G401 (cell line): ENCODE data around the gene ATXN7. TPM values are rescaled to one million over a fixed set of nuclear protein-coding genes. Genes with fewer than 3 reads are reported as not detected.
A peak's percentile ranks its signal among the peaks of the same experiment; 100 is the strongest.

Source experiments
- DNase-seq: peaks from one replicate; pipeline ENCODE4 v3.0.0-alpha.2; 2015; ENCODE audit warnings: low spot score
- in situ Hi-C: cut with HindIII; loops from 2 replicates; pipeline ENCODE4 v1.10.0; 2016; ENCODE audit warnings: low sequenced_read_pairs, mixed read lengths
- total RNA-seq: library from RNA; depleted of rRNA; stranded (reverse); fragments of >200 nt; shearing (Covaris generic); gene quantifications from 2 replicates; pipeline ENCODE4 v1.2.3, GENCODE V29; 2014; rRNA removed

Gene ATXN7, protein sequence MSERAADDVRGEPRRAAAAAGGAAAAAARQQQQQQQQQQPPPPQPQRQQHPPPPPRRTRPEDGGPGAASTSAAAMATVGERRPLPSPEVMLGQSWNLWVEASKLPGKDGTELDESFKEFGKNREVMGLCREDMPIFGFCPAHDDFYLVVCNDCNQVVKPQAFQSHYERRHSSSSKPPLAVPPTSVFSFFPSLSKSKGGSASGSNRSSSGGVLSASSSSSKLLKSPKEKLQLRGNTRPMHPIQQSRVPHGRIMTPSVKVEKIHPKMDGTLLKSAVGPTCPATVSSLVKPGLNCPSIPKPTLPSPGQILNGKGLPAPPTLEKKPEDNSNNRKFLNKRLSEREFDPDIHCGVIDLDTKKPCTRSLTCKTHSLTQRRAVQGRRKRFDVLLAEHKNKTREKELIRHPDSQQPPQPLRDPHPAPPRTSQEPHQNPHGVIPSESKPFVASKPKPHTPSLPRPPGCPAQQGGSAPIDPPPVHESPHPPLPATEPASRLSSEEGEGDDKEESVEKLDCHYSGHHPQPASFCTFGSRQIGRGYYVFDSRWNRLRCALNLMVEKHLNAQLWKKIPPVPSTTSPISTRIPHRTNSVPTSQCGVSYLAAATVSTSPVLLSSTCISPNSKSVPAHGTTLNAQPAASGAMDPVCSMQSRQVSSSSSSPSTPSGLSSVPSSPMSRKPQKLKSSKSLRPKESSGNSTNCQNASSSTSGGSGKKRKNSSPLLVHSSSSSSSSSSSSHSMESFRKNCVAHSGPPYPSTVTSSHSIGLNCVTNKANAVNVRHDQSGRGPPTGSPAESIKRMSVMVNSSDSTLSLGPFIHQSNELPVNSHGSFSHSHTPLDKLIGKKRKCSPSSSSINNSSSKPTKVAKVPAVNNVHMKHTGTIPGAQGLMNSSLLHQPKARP
- total RNA-seq = 5.0 and 5.8 TPM in 2 replicates

- peak; percentile 64 for DNase-seq
- in situ Hi-C loops = no loop called here
These were observed at the start of gene ATXN7, which contains the start of gene THOC7 for GRCh38 chr3:63863150-63864007. ATXN7 (plus strand) TSS chr3:63863867; CDS start chr3:63912599, 48,732 bp downstream. THOC7 (minus strand) TSS chr3:63863805; CDS start chr3:63863790, 15 bp downstream.

DNA sequence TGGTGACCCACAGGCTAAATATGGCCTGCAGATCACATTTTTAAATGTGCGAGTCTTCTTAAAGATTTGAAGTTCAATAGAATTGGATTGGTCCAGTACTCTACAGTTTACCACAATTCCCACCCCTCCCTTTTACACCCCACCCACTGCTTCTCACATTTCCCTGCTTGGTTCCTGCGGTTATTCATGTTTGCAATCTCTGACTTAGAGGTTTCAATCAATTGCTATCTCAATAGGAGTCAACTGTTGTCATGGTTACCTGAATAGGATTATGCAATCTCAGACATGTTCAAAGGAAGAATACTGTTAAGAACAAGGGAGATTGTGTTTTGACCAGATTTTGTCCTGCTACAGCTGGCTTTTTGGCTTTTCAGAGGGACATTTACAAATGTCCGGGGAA, 49.4 kb upstream of the ATXN7 start:
- no peak for DNase-seq
- in situ Hi-C loops = no loop called here

DNA sequence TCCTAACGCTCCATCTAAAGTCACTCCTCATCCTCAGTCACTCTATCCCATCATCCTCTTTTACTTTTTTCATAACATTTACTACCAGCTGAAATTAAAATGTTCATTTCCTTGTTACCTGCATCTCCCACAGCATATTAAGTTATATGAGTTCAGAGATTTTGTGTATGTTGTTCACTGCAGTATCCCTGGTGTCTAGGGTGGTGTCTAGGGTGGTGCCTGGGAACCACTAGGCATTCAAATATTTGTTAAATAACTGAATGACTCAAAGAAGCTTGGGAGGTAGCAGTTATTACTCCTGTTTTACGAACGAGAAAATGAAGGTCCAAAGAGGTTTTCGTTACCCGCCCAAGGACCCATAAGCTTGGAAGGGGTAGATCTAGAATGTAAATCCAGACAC, 46.4 kb upstream of the ATXN7 start:
- DNase-seq = no peak
- in situ Hi-C loops = no loop called here

GRCh38 chr3:63818282-63819150, 45.2 kb upstream of the ATXN7 start:
- DNase-seq = peak; percentile 83
- in situ Hi-C loops = no loop called here

DNA sequence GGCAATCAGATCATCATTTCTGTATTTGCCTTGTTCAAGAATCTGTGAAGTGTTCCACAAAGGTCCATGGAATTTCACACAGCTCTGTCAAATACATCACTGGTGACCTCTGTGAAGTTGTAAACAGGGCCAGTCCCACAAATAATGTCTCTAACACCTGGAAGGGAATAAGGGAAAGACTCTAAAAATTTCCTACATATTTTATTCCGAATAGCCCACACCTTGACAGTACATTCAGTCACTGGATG, 44.6 kb upstream of the ATXN7 start, which contains the start of gene C3orf49:
TSS of gene C3orf49 (plus strand) at position 149 of the 248 bp plus-strand sequence. CDS start 173 bp downstream, outside the sequence.
- in situ Hi-C loops = no loop called here
- DNase-seq = no peak

GRCh38 chr3:63824309-63824708, 39.4 kb upstream of the ATXN7 start:
- in situ Hi-C loops = no loop called here
- DNase-seq = no peak

DNA sequence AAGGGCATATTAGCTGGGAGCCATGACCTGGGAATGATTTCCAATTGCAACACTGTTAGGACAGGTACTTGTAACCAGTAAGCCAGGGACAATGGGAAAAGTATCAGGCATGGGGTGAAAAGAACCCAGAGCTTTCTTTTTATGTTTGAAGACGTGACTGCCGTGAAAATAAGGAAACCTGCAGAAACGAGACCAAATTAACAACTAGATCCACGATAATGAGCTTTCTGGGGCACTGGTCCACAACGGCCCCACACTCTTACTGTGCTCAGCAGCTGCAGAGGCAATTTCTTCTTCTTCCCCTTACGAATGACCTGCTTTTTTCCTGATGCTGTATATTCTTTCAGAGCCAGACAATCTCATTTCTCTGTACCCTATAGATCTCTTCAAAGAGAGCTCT, 33.1 kb upstream of the ATXN7 start:
- in situ Hi-C loops = no loop called here
- no peak for DNase-seq

- in situ Hi-C loops = no loop called here
These were observed 31.3 kb upstream of the ATXN7 start for GRCh38 chr3:63832395-63832794.

DNA sequence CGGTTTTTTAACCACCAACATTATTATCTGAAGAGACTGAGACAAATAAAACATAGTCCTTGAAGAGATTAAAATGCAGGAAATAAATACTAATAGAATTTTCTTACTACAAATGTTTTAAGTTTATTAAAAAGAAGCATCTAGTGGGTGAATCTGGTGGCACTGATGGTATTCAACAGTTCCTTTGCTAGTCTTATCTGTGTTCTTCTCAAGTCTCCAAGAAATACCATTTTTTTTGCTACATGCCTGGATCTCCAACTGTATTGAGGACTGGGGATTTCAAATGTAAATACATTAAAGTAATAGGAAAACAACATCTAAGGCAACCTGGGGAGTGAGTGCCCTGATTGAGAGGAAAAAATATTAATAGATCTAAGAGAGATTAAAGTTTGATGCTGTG, 22.0 kb upstream of the ATXN7 start:
- in situ Hi-C loops = no loop called here
- no peak for DNase-seq

More at GRCh38 chr3:63832395-63832794, 31.3 kb upstream of the ATXN7 start:
- DNase-seq = no peak

- DNase-seq = no peak
- in situ Hi-C loops = no loop called here
These were observed 21.5 kb upstream of the ATXN7 start for GRCh38 chr3:63842127-63842526.

GRCh38 chr3:63845215-63845614, 18.5 kb upstream of the ATXN7 start:
- in situ Hi-C loops = no loop called here
- no peak for DNase-seq

DNA sequence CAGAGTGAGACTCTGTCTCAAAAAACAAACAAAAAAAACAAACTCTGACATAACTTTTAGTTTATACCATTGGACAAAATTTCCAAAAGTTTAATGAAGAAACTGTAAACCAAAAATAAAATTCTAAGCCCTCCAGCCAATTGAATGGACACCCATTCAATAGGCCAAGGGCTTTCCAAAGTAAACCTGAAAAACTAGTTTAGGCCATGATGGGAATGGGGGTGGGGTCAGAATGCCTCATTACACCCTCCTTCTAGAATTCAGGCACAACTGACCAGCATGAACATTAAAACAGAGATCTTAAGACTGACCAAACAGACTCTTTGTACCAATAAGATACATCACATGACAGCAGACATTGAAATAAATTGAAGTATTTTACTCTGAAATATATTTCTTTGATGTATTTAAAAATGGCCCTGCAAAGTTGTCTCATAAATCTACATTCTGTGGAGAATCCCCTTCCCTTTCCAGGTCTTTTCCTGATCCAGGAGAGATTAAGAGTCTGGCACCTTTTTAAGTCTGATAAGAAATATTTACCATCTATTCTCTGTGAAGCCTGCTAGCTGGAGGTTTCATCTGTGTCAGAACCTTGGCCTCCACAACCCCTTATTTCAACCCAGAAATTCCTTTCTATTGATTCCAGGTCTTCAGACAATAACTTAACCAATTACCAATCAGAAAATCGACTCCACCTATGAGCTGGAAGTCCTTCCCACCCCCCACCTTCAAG, 15.8 kb upstream of the ATXN7 start:
- DNase-seq = no peak
- in situ Hi-C loops = no loop called here

DNA sequence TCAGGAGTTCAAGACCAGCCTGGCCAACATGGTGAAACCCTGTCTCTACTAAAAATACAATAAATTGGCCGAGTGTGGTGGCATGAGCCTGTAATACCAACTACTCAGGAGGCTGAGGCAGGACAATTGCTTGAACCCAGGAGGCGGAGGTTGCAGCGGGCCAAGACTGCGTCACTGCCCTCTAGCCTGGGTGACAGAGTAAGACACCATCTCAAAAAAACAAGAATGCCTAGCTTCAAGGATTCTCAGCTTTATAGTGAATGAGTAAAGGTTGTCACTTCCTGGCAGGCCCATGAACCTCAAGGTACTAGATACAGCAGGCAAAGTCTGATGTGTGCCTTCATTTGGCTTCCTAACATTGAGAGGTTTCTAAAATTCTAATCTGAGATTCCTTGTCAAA, 14.5 kb upstream of the ATXN7 start:
- DNase-seq = no peak
- in situ Hi-C loops = no loop called here

- in situ Hi-C loops = no loop called here
- no peak for DNase-seq
These were observed 12.4 kb upstream of the ATXN7 start for GRCh38 chr3:63851287-63851686.

- in situ Hi-C loops = no loop called here
- no peak for DNase-seq
These were observed 10.6 kb upstream of the ATXN7 start for GRCh38 chr3:63853106-63853505.

DNA sequence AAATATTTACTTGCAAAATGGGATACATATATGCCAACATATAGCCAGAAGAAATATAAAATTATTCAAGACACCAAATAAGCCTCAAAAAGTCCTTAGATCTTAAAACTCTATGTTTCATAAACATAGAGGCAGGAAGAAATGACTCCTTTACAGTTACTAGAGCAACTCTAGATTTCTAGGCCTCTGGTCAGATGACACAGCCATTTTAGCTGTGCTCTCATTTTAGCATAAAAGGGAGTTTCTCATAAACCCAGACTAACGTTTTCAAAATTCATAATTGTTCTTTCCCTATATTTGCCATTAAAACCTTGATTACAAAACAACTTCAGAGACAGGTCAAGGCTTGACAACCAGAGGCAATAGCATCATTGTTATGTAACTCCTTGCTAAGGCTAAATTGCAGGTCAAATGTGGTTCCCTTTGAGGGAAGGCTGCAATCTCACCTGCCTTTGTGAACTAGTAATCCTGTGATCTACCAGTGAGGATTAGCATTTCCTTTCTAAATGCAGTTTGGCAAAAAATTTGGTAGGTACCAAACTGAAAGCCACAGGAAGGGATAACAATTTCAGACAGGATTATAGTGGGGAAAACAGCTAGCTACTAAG, 8.2 kb upstream of the ATXN7 start:
- in situ Hi-C loops = no loop called here

GRCh38 chr3:63857311-63857710, 6.4 kb upstream of the ATXN7 start:
- no peak for DNase-seq
- in situ Hi-C loops = no loop called here

More for the DNA sequence above, 8.2 kb upstream of the ATXN7 start:
- DNase-seq = peak; percentile 38
